GM18858 (cell line): ENCODE measurements around the gene TRIB2.

Source experiments
- ATAC-seq: cut with Tn5 transposase; IDR thresholded peaks from one replicate; pipeline ENCODE4 v1.9.1; 2021; ENCODE audit not compliant: unreplicated experiment

TRIB2 gene

GRCh38 chr2:12737738-12738485 lies 21.2 kb downstream of the TRIB2 start:
- no peak for ATAC-seq

GRCh38 chr2:12739721-12740254 lies 23.1 kb downstream of the TRIB2 start:
- ATAC-seq, result no peak

GRCh38 chr2:12741380-12741779 lies 24.6 kb downstream of the TRIB2 start:
- no peak for ATAC-seq

- ATAC-seq, result no peak
Measured at GRCh38 chr2:12742891-12743290, 26.2 kb downstream of the TRIB2 start.

- ATAC-seq, result no peak
Measured at GRCh38 chr2:12750166-12750905, 33.6 kb downstream of the TRIB2 start.

GRCh38 chr2:12754643-12755042 lies 37.9 kb downstream of the TRIB2 start:
- ATAC-seq, result no peak

- ATAC-seq, result no peak
Measured at GRCh38 chr2:12755384-12755783, 38.6 kb downstream of the TRIB2 start.

- ATAC-seq, result no peak
Measured at GRCh38 chr2:12759248-12759647, 42.5 kb downstream of the TRIB2 start.

- ATAC-seq, result no peak
Measured at GRCh38 chr2:12761104-12761503, 44.4 kb downstream of the TRIB2 start.

GRCh38 chr2:12762337-12762736 lies 45.6 kb downstream of the TRIB2 start:
- no peak for ATAC-seq

- no peak for ATAC-seq
Measured at GRCh38 chr2:12762976-12763375, 46.2 kb downstream of the TRIB2 start.

- no peak for ATAC-seq
Measured at GRCh38 chr2:12763486-12763885, 46.8 kb downstream of the TRIB2 start.

- ATAC-seq, result no peak
Measured at GRCh38 chr2:12764075-12764730, 47.5 kb downstream of the TRIB2 start.

- ATAC-seq, result no peak
Measured at GRCh38 chr2:12764849-12765605, 48.3 kb downstream of the TRIB2 start.

- no peak for ATAC-seq
Measured at GRCh38 chr2:12766421-12766879, 49.7 kb downstream of the TRIB2 start.

- ATAC-seq, result no peak
Measured at GRCh38 chr2:12767541-12767940, 50.8 kb downstream of the TRIB2 start.

GRCh38 chr2:12767996-12768624 lies 51.4 kb downstream of the TRIB2 start:
- ATAC-seq, result no peak

GRCh38 chr2:12769492-12770105 lies 52.9 kb downstream of the TRIB2 start:
- ATAC-seq, result no peak

GRCh38 chr2:12770300-12770968 lies 53.7 kb downstream of the TRIB2 start:
- ATAC-seq, result no peak
